Caco-2 (cell line): Measurements from ENCODE around the gene MRPS10. TPM values are rescaled to one million over a fixed set of nuclear protein-coding genes. Genes with fewer than 3 reads are reported as not detected.

ENCODE experiments used
- BruUV-seq: library from RNA; stranded (reverse); fragments of 400-500 nt; replicated peaks from 2 replicates; lab custom pipeline; 2021; lab: Mats Ljungman, UMichigan
- CTCF ChIA-PET: fragments of 300-600 bp; sonication (Branson Sonifier 250); formaldehyde crosslinking; loops from one replicate; lab custom pipeline; 2022; ENCODE audit warnings: antibody characterized with exemption; lab: Charles Lee
- POLR2A ChIA-PET: fragments of 300-600 bp; sonication (Branson Sonifier 250); formaldehyde crosslinking; loops from one replicate; lab custom pipeline; 2022; ENCODE audit warnings: antibody characterized with exemption; lab: Charles Lee
- DNase-seq, 2 experiments: peaks; one replicate each; pipeline versions ENCODE4 v3.0.0 to v3.0.0-alpha.2; 2020 to 2022
- H3K27me3 ChIP-seq: replicated peaks from 2 replicates; pipeline ENCODE4 v1.6.0; 2011; ENCODE audit warnings: low read length; ENCODE audit not compliant: control insufficient read depth, insufficient read depth
- H3K36me3 ChIP-seq: 2 replicates; pipeline ENCODE4 v1.5.1; 2011; ENCODE audit warnings: low read length; ENCODE audit not compliant: control insufficient read depth, insufficient read depth
- H3K4me1 ChIP-seq: fragments of 250-450 bp; sonication (Bioruptor Pico); 2 replicates; pipeline ENCODE4 v1.5.1; 2020; ENCODE audit warnings: mild to moderate bottlenecking
- H3K4me3 ChIP-seq: 2 replicates; pipeline ENCODE4 v1.5.1; 2011; ENCODE audit warnings: low read depth, mild to moderate bottlenecking, control low read depth, low read length
- H3K9me3 ChIP-seq: fragments of 250-450 bp; sonication (Bioruptor Pico); 2 replicates; pipeline ENCODE4 v1.5.1; 2020; ENCODE audit warnings: mild to moderate bottlenecking, moderate library complexity
- H3K27ac Mint-ChIP-seq: one replicate; pipeline ENCODE4 v1.8.0; 2022; ENCODE audit warnings: mixed read lengths; ENCODE audit not compliant: unreplicated experiment
- H3K27me3 Mint-ChIP-seq: one replicate; pipeline ENCODE4 v1.8.0; 2022; ENCODE audit warnings: mixed read lengths; ENCODE audit not compliant: insufficient read depth, unreplicated experiment
- H3K36me3 Mint-ChIP-seq: one replicate; pipeline ENCODE4 v1.8.0; 2022; ENCODE audit warnings: mild to moderate bottlenecking, mixed read lengths; ENCODE audit not compliant: insufficient read depth, unreplicated experiment
- H3K4me1 Mint-ChIP-seq: one replicate; pipeline ENCODE4 v1.8.0; 2022; ENCODE audit warnings: low read depth, mixed read lengths; ENCODE audit not compliant: unreplicated experiment
- H3K4me3 Mint-ChIP-seq: one replicate; pipeline ENCODE4 v1.8.0; 2022; ENCODE audit warnings: mild to moderate bottlenecking, moderate library complexity, mixed read lengths; ENCODE audit not compliant: unreplicated experiment
- H3K9me3 Mint-ChIP-seq: one replicate; pipeline ENCODE4 v1.8.0; 2022; ENCODE audit warnings: mixed read lengths; ENCODE audit not compliant: unreplicated experiment
- intact Hi-C: fragments of 100-400 bp; cut with micrococcal nuclease; formaldehyde crosslinking; loops from one replicate; pipeline ENCODE4 v1.10.0; 2022; ENCODE audit not compliant: unreplicated experiment
- total RNA-seq: library from RNA; stranded (reverse); gene quantifications from 2 replicates; pipeline ENCODE4 v1.2.3, GENCODE V29; 2022
- TF ChIP-seq, protein P1 (sequence below), 2 experiments: fragments of 200-600 bp in 1 of 2; IDR thresholded peaks; 1 replicate in 1 of 2; 2 replicates in 1 of 2; pipeline versions ENCODE4 v1.5.1 to v1.8.0; 2011 to 2022; ENCODE audit warnings: antibody characterized with exemption in 1 of 2, control low read depth in 1 of 2, inconsistent platforms in 1 of 2, low read depth in 1 of 2, low read length in 1 of 2, mild to moderate bottlenecking in 1 of 2, moderate library complexity in 1 of 2; ENCODE audit not compliant: insufficient read depth in 1 of 2, severe bottlenecking in 1 of 2, unreplicated experiment in 1 of 2

Gene MRPS10
- total RNA-seq, 1 experiment from 2014 or later, result 38.6 TPM

DNA sequence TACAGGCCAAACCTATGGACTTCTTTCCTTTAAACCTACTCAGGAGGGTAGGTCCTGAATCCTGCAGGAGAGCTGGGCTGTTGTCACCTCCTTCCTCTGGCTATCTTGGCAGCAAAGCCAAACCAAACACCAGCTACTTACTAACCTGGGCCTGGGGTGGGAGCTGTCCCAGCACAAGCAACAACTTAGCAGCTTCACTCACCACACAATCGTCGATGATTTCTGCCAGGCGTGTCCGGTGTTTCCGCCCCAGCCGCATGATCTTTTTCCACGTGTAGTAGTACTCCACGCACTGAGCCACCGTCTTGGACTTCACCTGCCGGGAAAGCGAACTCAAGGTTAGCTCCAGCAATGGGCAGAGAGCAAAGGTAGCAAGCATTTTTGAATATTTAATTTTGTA lies 25.4 kb upstream of the MRPS10 start:
- Mint-ChIP-seq H3K27me3 (no peaks in the 10 kb centered on the region), H3K27ac (no peak overlapping the region), H3K4me3 (no peak overlapping the region), H3K9me3 (no peaks in the 10 kb centered on the region), H3K4me1 (peaks cover 16% of the 10 kb centered on the region), H3K36me3 (no peaks in the 10 kb centered on the region)
- no TSS peak for BruUV-seq
- TF ChIP-seq, protein P1, sequence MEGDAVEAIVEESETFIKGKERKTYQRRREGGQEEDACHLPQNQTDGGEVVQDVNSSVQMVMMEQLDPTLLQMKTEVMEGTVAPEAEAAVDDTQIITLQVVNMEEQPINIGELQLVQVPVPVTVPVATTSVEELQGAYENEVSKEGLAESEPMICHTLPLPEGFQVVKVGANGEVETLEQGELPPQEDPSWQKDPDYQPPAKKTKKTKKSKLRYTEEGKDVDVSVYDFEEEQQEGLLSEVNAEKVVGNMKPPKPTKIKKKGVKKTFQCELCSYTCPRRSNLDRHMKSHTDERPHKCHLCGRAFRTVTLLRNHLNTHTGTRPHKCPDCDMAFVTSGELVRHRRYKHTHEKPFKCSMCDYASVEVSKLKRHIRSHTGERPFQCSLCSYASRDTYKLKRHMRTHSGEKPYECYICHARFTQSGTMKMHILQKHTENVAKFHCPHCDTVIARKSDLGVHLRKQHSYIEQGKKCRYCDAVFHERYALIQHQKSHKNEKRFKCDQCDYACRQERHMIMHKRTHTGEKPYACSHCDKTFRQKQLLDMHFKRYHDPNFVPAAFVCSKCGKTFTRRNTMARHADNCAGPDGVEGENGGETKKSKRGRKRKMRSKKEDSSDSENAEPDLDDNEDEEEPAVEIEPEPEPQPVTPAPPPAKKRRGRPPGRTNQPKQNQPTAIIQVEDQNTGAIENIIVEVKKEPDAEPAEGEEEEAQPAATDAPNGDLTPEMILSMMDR (IDR thresholded peaks at IDR 0.05; ENCODE audit: insufficient read depth in 1 of 2, low read depth in 1 of 2, low read length in 1 of 2, severe bottlenecking in 1 of 2, unreplicated experiment in 1 of 2), result no peak
- CTCF ChIA-PET, result interaction anchor here (0.5 to 0.7 kb wide), 2 partner anchors 304 to 456 kb away, joined by 3 read pairs; no protein-coding TSS in a partner anchor
- intact Hi-C loops, result no loop called here
- POLR2A ChIA-PET, result no interaction called here
- Histone ChIP-seq H3K36me3 (no peaks in the 10 kb centered on the region), H3K9me3 (no peaks in the 10 kb centered on the region), H3K4me3 (no peak overlapping the region), H3K4me1 (no peaks in the 10 kb centered on the region), H3K27me3 (no peaks in the 10 kb centered on the region)
- DNase-seq, result no peak

DNA sequence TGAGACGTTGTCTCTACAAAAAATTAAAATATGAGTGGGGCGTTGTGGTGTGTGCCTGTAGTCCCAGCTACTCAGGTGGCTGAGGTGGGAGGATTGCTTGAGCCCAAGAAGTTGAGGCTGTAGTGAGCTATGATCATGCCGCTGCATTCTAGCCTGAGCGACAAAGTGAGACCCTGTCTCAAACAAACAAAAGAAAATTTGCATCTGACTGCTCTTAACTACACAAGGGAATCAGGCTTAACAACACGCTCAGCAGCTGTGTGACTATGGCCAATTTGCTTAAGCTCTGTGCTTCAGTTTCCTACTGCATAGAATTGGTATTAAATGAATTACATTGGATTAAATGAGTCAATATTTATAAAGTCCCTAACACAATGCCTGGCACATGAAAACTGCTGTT lies 24.3 kb upstream of the MRPS10 start:
- Mint-ChIP-seq H3K4me3 (no peak overlapping the region), H3K4me1 (peaks cover 16% of the 10 kb centered on the region), H3K36me3 (no peaks in the 10 kb centered on the region), H3K27me3 (no peaks in the 10 kb centered on the region), H3K27ac (no peak overlapping the region), H3K9me3 (no peaks in the 10 kb centered on the region)
- H3K4me3 ChIP-seq, result no peak overlapping the region
- H3K27me3 ChIP-seq, result no peaks in the 10 kb centered on the region
- BruUV-seq, result no TSS peak
- DNase-seq, result no peak
- ChIA-PET POLR2A (no interaction called here), CTCF (interaction anchor here (1.2 kb wide), 1 partner anchor 27 kb away, joined by 3 read pairs; no protein-coding TSS in a partner anchor)
- no peaks in the 10 kb centered on the region for H3K4me1 ChIP-seq
- no peaks in the 10 kb centered on the region for H3K9me3 ChIP-seq
- H3K36me3 ChIP-seq, result no peaks in the 10 kb centered on the region
- intact Hi-C loops, result no loop called here
- TF ChIP-seq, protein P1 (IDR thresholded peaks at IDR 0.05; ENCODE audit: insufficient read depth in 1 of 2, low read depth in 1 of 2, low read length in 1 of 2, severe bottlenecking in 1 of 2, unreplicated experiment in 1 of 2), result no peak

DNA sequence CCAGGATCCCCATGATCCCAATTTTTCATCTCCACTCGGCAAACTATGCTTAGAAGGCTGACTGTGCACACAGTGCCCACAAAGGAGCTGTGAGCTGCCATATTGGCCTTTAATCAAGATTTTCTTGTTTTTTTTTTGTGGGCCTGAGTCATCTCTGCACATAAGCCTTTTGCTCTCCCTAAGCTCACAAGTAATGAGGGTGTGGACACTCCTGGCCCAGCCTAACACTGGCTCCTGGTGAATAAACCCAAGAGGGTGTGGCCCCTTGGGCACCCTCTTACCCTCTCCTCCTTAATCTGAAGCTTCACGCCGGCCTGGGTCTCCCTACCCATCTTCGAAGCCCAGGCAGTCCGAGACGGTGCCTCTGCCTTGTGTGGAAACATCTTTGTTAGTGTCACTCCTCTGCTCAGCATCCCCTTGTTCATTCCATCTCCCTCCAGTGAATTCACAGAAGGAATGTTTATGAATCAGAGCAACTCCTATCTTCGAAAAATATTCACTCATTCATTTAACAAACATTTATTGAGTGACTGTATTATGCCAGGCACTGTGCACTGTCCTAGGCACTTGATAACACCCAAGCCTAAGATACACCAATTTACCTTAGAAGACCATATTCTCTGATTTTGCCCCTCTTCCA lies 22.2 kb upstream of the MRPS10 start:
- Mint-ChIP-seq H3K9me3 (no peaks in the 10 kb centered on the region), H3K36me3 (no peaks in the 10 kb centered on the region), H3K4me3 (no peak overlapping the region), H3K4me1 (peaks cover 25% of the 10 kb centered on the region), H3K27me3 (no peaks in the 10 kb centered on the region), H3K27ac (no peak overlapping the region)
- BruUV-seq, result no TSS peak
- H3K4me1 ChIP-seq, result no peaks in the 10 kb centered on the region
- ChIA-PET POLR2A (no interaction called here), CTCF (no interaction called here)
- H3K36me3 ChIP-seq, result no peaks in the 10 kb centered on the region
- no peak for DNase-seq
- H3K27me3 ChIP-seq, result no peaks in the 10 kb centered on the region
- H3K4me3 ChIP-seq, result no peak overlapping the region
- no peaks in the 10 kb centered on the region for H3K9me3 ChIP-seq
- TF ChIP-seq, protein P1 (IDR thresholded peaks at IDR 0.05; ENCODE audit: insufficient read depth in 1 of 2, low read depth in 1 of 2, low read length in 1 of 2, severe bottlenecking in 1 of 2, unreplicated experiment in 1 of 2), result no peak
- intact Hi-C loops, result no loop called here
